Common myeloid progenitor, CD34-positive (primary cell): ENCODE results near the gene NAA60.

Experiments
- CTCF ChIA-PET: fragments of 350-600 bp; sonication (Branson Sonifier 250); formaldehyde crosslinking; loops from one replicate; lab custom pipeline; 2021; ENCODE audit warnings: antibody characterized with exemption; lab: Charles Lee
- POLR2A ChIA-PET: fragments of 350-600 bp; sonication (Branson Sonifier 250); formaldehyde crosslinking; loops from one replicate; lab custom pipeline; 2021; ENCODE audit warnings: antibody characterized with exemption; lab: Charles Lee
- DNase-seq, 3 donors: peaks; one replicate each; pipeline versions ENCODE4 v3.0.0 to v3.0.0-alpha.2; 2013
- H3K27ac ChIP-seq, 2 experiments: 1 replicate in 1 of 2; 2 replicates in 1 of 2; pipeline ENCODE4 v1.7.0; 2013; ENCODE audit warnings: inconsistent platforms in 2 of 2, low read length in 2 of 2, mild to moderate bottlenecking in 2 of 2, low read depth in 1 of 2, moderate library complexity in 1 of 2; ENCODE audit not compliant: severe bottlenecking in 2 of 2, insufficient read depth in 1 of 2, poor library complexity in 1 of 2
- H3K27me3 ChIP-seq, 5 experiments: replicated peaks in 2 of 5; 1 replicate in 3 of 5; 2 replicates in 2 of 5; pipeline versions ENCODE4 v1.6.1 to v1.7.0; 2013; ENCODE audit warnings: low read length in 4 of 5, mild to moderate bottlenecking in 2 of 5, moderate library complexity in 2 of 5, inconsistent platforms in 1 of 5; ENCODE audit not compliant: insufficient read depth in 5 of 5, control insufficient read depth in 4 of 5
- H3K36me3 ChIP-seq, 4 experiments: 1 replicate in 2 of 4; 2 replicates in 2 of 4; pipeline versions ENCODE4 v1.6.1 to v1.7.0; 2013; ENCODE audit warnings: low read length in 3 of 4, control low read depth in 1 of 4, mild to moderate bottlenecking in 1 of 4; ENCODE audit not compliant: control insufficient read depth in 4 of 4, insufficient read depth in 4 of 4
- H3K4me1 ChIP-seq, 4 experiments: 1 replicate in 3 of 4; 2 replicates in 1 of 4; pipeline versions ENCODE4 v1.6.1 to v1.7.1; 2013; ENCODE audit warnings: low read length in 3 of 4, mild to moderate bottlenecking in 3 of 4, control low read depth in 1 of 4, inconsistent platforms in 1 of 4, moderate library complexity in 1 of 4; ENCODE audit not compliant: control insufficient read depth in 4 of 4, insufficient read depth in 4 of 4; ENCODE audit errors: control extremely low read depth in 1 of 4
- H3K4me3 ChIP-seq, 7 experiments: 1 replicate in 4 of 7; 2 replicates in 3 of 7; pipeline versions ENCODE4 v1.5.1 to v1.7.0; 2013; ENCODE audit warnings: mild to moderate bottlenecking in 7 of 7, low read length in 6 of 7, moderate library complexity in 6 of 7, inconsistent platforms in 2 of 7, low read depth in 2 of 7, control low read depth in 1 of 7; ENCODE audit not compliant: insufficient read depth in 4 of 7, control insufficient read depth in 1 of 7; ENCODE audit errors: extremely low read depth in 1 of 7
- H3K9me3 ChIP-seq, 5 experiments: 1 replicate in 4 of 5; 2 replicates in 1 of 5; pipeline versions ENCODE4 v1.6.1 to v1.7.1; 2013; ENCODE audit warnings: low read length in 4 of 5, mild to moderate bottlenecking in 2 of 5, inconsistent platforms in 1 of 5, low read depth in 1 of 5, moderate library complexity in 1 of 5; ENCODE audit not compliant: control insufficient read depth in 4 of 5, insufficient read depth in 2 of 5; ENCODE audit errors: control extremely low read depth in 1 of 5
- WGBS: methylation state at CpG from one replicate; pipeline ENCODE4 v1.1.5; 2013; ENCODE audit not compliant: insufficient coverage; 5-methylcytosine and 5-hydroxymethylcytosine counted together

Gene NAA60

DNA sequence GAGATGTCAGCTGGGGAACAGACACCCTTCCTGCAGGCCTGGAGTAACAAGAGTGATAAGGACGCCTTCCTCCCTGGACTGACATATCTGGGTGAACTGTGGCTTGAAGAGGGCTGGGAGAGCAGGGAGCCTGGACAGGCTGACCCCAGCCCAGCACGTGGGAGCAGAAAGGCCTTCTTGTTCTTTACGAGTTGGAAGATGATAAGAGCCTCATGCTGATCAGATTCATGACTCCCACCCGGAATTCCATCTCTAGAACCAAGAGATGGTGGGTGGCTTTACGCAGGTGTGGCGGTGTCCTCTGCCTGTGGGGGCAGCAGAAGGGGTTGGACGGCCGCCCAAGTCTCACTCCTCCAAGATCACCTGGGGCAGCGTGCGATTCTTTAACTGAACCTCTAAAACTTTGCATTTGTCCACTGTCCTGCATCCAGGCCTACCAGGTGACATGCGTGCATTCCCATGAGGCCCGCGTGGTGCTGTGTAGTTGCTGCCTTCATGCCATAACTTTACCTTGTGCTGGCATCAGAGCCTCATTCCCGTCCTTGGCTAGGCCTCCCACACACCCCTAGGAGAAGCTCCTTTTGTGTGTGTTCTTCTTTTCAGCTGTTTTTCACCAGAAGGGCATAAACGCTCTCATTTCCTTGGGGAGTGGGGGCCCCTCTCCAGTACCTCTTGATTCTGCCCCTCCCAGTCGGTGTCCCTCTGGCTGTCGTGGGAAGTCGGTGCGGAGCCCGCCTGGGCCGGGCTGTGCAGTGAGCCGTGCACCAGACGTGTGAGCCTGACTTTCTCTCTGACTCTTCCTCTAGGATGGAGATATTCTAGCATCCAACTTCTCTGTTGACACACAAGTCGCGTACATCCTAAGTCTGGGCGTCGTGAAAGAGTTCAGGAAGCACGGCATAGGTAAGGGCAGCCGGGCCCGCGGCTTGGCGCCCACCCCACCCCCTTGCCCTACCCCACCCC lies 38.5 kb downstream of the NAA60 start:
- ChIA-PET POLR2A (no interaction called here), CTCF (no interaction called here)

DNA sequence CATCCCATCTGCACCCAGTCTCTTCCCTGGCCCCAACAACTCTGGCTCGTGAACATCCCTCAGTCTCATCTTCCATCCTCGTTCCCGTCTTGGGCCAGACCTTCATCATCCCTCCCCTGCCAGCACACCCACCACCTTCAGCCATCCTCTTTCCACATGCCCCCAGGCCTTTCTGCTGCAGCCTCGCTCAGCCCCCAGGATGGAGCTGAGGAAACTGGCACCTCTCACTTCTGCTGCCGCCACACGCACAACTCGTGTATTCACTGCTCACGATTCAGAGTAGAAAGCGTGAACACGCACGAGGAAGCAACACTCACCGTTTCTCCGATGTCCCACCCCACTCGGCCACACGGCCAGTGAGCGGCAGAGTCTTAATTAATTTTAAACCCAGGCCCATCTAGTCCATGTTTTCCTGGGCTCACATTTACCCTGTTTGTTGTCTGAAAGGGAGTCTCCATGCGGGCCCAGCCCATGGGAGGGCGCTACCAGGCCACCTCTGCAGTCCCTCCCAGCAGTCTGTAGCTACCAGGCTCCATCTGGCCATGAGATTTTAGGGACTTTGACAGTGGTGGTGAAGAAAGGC lies 39.3 kb downstream of the NAA60 start:
- no peak overlapping the region for H3K27ac ChIP-seq
- 99% methylated on average over 18 of the region's 18 CpGs for WGBS
- DNase-seq = no peak
- ChIA-PET CTCF (no interaction called here), POLR2A (no interaction called here)
- no peak overlapping the region for H3K4me3 ChIP-seq
- H3K4me1 ChIP-seq = no peaks in the 10 kb centered on the region
- H3K27me3 ChIP-seq = no peaks in the 10 kb centered on the region
- H3K9me3 ChIP-seq = no peaks in the 10 kb centered on the region
- peaks cover 10 to 82% (median 63%) of the 10 kb centered on the region in 4 experiments for H3K36me3 ChIP-seq

More for the DNA sequence above, 38.5 kb downstream of the NAA60 start:
- H3K36me3 ChIP-seq = peaks cover 10 to 77% (median 58%) of the 10 kb centered on the region in 4 experiments
- H3K27me3 ChIP-seq = no peaks in the 10 kb centered on the region
- no peaks in the 10 kb centered on the region for H3K4me1 ChIP-seq
- 97% methylated on average over 25 of the region's 32 CpGs for WGBS
- H3K27ac ChIP-seq = no peak overlapping the region
- H3K9me3 ChIP-seq = no peaks in the 10 kb centered on the region
- DNase-seq = no peak
- H3K4me3 ChIP-seq = no peak overlapping the region

DNA sequence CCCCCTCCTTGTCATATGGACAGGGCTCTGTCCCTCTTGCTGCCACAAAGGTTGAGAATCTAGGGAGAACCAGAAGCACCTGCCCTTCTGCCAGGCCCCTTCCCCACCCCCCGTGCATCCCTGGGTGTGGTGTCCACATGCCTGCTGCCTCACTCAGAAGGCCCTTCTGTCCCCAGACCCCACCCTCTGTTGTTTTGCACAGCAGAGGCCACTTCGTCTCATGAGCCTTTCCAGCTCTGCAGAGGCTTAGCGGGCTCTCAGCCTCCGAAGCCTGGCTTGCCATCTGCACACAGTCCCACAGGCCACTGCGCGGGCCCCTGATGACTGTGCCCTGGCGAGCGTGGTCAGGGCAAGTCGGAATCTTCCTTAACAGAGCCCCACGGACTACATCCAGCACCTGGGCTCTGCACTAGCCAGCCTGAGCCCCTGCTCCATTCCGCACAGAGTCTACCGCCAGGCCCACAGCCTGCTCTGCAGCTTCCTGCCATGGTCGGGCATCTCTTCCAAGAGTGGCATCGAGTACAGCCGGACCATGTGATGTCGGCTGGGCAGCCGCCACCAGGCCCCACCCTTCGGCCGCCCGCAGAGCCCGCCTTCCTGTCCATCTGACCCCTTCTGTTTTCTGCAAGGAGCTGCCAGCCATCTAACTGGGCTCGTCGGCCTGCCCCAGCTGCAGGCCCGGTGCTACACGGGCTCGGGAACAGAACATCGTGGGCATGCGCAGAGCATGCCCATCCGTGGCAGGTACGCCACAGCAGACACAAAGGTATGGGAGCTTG lies 41.0 kb downstream of the NAA60 start:
- no peak overlapping the region for H3K27ac ChIP-seq
- H3K9me3 ChIP-seq = no peaks in the 10 kb centered on the region
- H3K27me3 ChIP-seq = no peaks in the 10 kb centered on the region
- DNase-seq = no peak
- ChIA-PET CTCF (no interaction called here), POLR2A (no interaction called here)
- H3K4me3 ChIP-seq = no peak overlapping the region
- WGBS = 95% methylated on average over 30 of the region's 30 CpGs
- peaks cover 10 to 76% (median 58%) of the 10 kb centered on the region in 4 experiments for H3K36me3 ChIP-seq
- no peaks in the 10 kb centered on the region for H3K4me1 ChIP-seq

DNA sequence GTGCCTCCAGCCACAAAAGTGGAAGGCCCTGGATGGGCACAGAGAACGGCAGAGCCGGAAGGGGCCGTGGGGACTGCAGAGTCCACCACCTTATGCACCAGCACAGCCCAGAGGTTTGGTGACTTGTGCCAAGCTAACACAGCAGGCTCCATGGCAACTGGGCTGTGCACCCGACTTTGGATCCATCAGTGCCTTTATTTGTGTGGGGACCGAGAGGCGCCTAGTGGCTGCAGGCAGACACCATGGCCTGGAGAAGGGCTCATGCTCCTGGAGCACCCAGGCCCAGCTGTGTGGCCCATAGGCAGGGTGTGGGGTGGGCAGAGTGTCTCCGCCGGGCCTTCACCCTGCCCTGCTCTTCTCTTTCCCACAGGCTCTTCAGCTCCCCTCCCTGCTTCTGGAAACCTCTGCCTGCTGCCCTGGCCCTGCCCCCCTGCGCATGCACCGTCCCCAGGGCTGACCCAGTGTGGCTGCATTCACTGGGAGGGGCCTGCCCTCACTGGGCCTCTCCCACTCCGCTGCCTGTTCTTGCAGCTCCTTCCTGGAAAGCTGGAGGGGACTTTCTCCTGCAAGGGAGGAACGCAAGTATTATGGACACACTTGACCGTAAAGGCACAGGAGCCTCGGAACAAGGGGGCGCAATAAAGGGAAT lies 41.7 kb downstream of the NAA60 start:
- POLR2A ChIA-PET = interaction anchor here (1.1 kb wide), 1 partner anchor 218 kb away, joined by 5 read pairs; no protein-coding TSS in a partner anchor
- WGBS = 94% methylated on average over 13 of the region's 15 CpGs
- Histone ChIP-seq H3K9me3 (no peaks in the 10 kb centered on the region), H3K36me3 (peaks cover 10 to 70% (median 53%) of the 10 kb centered on the region in 4 experiments), H3K27me3 (no peaks in the 10 kb centered on the region), H3K27ac (no peak overlapping the region), H3K4me1 (no peaks in the 10 kb centered on the region), H3K4me3 (no peak overlapping the region)
- CTCF ChIA-PET = interaction anchor here (0.9 to 1.4 kb wide), 3 partner anchors 14 to 36 kb away, joined by 3 to 4 read pairs (median 3); no protein-coding TSS in a partner anchor
- no peak for DNase-seq

GRCh38 chr16:3485821-3486505 lies 42.5 kb downstream of the NAA60 start:
- H3K27me3 ChIP-seq = no peaks in the 10 kb centered on the region
- peaks cover 10 to 69% (median 53%) of the 10 kb centered on the region in 4 experiments for H3K36me3 ChIP-seq
- H3K27ac ChIP-seq = no peak overlapping the region
- CTCF ChIA-PET = interaction anchor here (0.9 to 1.4 kb wide), 4 partner anchors 8 to 35 kb away, joined by 3 to 4 read pairs (median 3); no protein-coding TSS in a partner anchor
- DNase-seq = peak in 1 of 3 donors; percentile 27
- WGBS = 96% methylated on average over 17 of the region's 20 CpGs
- H3K4me1 ChIP-seq = no peaks in the 10 kb centered on the region
- no peak overlapping the region for H3K4me3 ChIP-seq
- POLR2A ChIA-PET = interaction anchor here (1.1 kb wide), 1 partner anchor 219 kb away, joined by 5 read pairs; no protein-coding TSS in a partner anchor
- H3K9me3 ChIP-seq = no peaks in the 10 kb centered on the region
